ENCODE results near the gene BCL2L13.
"Not testable (repeated sequence)": the region's sequence is repeated elsewhere in the genome, so short reads cannot be mapped to it uniquely, and the experiment has no call there.

Gene BCL2L13

DNA sequence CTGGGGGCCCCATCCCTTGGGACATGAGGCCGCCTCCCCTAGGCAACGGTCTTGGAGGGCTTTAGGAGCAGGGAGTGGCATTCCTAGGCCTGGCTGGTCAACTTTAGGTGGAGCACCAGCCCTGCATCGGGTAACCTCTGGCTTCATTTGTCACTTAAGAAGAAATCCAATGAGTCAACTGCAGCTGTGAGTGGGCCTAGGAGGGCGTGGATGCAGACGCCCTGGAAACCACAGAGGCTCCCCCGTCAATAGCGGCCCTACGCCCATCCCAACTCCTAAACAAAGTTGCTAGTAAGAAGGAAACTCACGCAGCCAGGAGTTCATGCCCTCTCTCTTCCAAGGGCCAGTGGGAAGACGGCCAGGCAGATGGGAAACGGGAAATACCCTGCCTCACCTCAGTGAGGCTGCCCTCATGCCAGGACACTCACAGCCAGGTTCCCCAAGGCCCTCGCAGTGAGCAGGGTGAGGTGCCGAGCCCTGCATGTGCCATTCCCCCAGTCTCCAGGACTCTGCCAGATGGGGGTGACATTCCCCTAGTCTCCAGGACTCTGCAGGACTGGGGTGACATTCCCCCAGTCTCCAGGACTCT, 114.9 kb downstream of the BCL2L13 start:
- ChIA-PET POLR2A (no interaction called here), CTCF (interaction anchor here (1.3 kb wide), 1 partner anchor 32 kb away, joined by 7 read pairs; no protein-coding TSS in a partner anchor)
- TF ChIP-seq ELF4 (IDR thresholded peaks at IDR 0.05) (no peak), L3MBTL2 (conservative IDR thresholded peaks at IDR 0.05) (no peak), SP1 (IDR thresholded peaks at IDR 0.05) (no peak), BHLHE40 (IDR thresholded peaks at IDR 0.05; ENCODE audit: borderline replicate concordance) (no peak), HDGF (IDR thresholded peaks at IDR 0.05; ENCODE audit: borderline replicate concordance) (no peak), NFRKB (IDR thresholded peaks at IDR 0.05) (no peak), LEF1 (IDR thresholded peaks at IDR 0.05; ENCODE audit: borderline replicate concordance) (no peak), ZNF384 (IDR thresholded peaks at IDR 0.05) (no peak), CTBP1 (IDR thresholded peaks at IDR 0.05; ENCODE audit: borderline replicate concordance) (no peak)
- TF ChIP-seq, protein P1, sequence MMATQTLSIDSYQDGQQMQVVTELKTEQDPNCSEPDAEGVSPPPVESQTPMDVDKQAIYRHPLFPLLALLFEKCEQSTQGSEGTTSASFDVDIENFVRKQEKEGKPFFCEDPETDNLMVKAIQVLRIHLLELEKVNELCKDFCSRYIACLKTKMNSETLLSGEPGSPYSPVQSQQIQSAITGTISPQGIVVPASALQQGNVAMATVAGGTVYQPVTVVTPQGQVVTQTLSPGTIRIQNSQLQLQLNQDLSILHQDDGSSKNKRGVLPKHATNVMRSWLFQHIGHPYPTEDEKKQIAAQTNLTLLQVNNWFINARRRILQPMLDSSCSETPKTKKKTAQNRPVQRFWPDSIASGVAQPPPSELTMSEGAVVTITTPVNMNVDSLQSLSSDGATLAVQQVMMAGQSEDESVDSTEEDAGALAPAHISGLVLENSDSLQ (IDR thresholded peaks at IDR 0.05) = no peak
- no peak for DNase-seq (ENCODE audit: extremely low spot score)

DNA sequence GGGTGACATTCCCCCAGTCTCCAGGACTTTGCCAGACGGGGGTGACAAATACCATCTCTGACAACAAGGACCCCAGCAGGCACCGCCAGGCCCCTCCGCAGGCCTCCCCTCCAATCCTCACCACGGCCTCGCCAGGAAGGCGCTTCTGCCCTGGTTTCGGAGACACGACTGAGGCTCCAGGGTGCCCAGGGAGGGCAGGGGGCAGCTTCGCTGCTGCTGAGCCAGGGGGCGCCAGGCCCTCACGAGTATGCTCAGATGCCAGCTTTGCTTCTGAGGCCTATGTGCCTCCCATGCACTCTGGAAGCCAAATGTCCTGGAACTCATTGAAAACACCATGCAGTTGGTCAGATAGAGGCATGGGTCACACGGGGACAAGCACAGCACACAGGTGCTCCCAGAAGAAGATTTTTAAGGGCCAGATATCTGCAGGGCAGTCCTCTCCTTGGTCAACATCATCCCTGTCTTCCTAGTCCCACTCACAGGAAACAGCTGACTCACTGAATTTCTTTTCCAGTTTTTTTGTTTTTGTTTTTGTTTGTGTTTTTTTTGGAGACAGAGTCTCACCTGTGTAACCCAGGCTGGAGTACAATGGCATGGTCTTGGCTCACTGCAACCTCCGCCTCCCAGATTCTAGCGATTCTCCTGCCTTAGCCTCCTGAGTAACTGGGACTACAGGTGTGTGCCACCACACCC, 115.8 kb downstream of the BCL2L13 start:
- DNase-seq (ENCODE audit: extremely low spot score) = no peak
- CTCF ChIA-PET = interaction anchor here (1.3 kb wide), 1 partner anchor 31 kb away, joined by 7 read pairs; no protein-coding TSS in a partner anchor
- POLR2A ChIA-PET = no interaction called here
- TF ChIP-seq FOXA1 (IDR thresholded peaks at IDR 0.05) (no peak), TARDBP (IDR thresholded peaks at IDR 0.05) (no peak), ARNT (IDR thresholded peaks at IDR 0.05) (no peak), FOXM1 (IDR thresholded peaks at IDR 0.05; ENCODE audit: borderline replicate concordance) (no peak), BHLHE40 (IDR thresholded peaks at IDR 0.05; ENCODE audit: borderline replicate concordance) (no peak), FOXK2 (IDR thresholded peaks at IDR 0.05) (no peak), NFRKB (IDR thresholded peaks at IDR 0.05) (no peak), HDGF (IDR thresholded peaks at IDR 0.05; ENCODE audit: borderline replicate concordance) (no peak), CTBP1 (IDR thresholded peaks at IDR 0.05; ENCODE audit: borderline replicate concordance) (no peak), LEF1 (IDR thresholded peaks at IDR 0.05; ENCODE audit: borderline replicate concordance) (no peak), SUZ12 (IDR thresholded peaks at IDR 0.05) (no peak)
- TF ChIP-seq, protein P1 (IDR thresholded peaks at IDR 0.05) = no peak

DNA sequence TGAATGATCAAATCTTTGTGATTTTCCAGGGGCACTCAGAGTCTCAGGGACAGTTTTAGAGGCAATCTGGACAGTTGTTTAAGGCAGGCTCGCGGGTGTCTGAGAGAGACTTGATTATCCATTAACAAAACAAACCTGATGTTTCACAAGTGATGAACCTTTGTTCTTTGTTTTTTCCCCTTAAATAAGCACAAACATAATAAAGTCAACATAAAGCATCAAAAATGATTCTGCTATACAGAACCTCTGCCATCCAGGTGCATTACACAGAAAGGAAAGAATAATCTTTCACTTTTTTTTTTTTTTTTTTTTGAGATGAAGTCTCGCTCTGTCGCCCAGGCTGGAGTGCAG, 122.6 kb downstream of the BCL2L13 start:
- no peak for DNase-seq (ENCODE audit: extremely low spot score)
- ChIA-PET POLR2A (no interaction called here), CTCF (interaction anchor here (1.1 kb wide), 1 partner anchor 24 kb away, joined by 3 read pairs; no protein-coding TSS in a partner anchor)
- TF ChIP-seq TARDBP (IDR thresholded peaks at IDR 0.05) (no peak), LEF1 (IDR thresholded peaks at IDR 0.05; ENCODE audit: borderline replicate concordance) (no peak), FOXM1 (IDR thresholded peaks at IDR 0.05; ENCODE audit: borderline replicate concordance) (no peak), BHLHE40 (IDR thresholded peaks at IDR 0.05; ENCODE audit: borderline replicate concordance) (no peak), FOXA1 (IDR thresholded peaks at IDR 0.05) (no peak), ARNT (IDR thresholded peaks at IDR 0.05) (no peak), NFRKB (IDR thresholded peaks at IDR 0.05) (no peak), SP1 (IDR thresholded peaks at IDR 0.05) (no peak), FOXK2 (IDR thresholded peaks at IDR 0.05) (no peak), ELF4 (IDR thresholded peaks at IDR 0.05) (no peak), CTBP1 (IDR thresholded peaks at IDR 0.05; ENCODE audit: borderline replicate concordance) (no peak), HDGF (IDR thresholded peaks at IDR 0.05; ENCODE audit: borderline replicate concordance) (no peak), ZNF384 (IDR thresholded peaks at IDR 0.05) (no peak), SUZ12 (IDR thresholded peaks at IDR 0.05) (no peak)
- TF ChIP-seq, protein P1 (IDR thresholded peaks at IDR 0.05) = no peak

DNA sequence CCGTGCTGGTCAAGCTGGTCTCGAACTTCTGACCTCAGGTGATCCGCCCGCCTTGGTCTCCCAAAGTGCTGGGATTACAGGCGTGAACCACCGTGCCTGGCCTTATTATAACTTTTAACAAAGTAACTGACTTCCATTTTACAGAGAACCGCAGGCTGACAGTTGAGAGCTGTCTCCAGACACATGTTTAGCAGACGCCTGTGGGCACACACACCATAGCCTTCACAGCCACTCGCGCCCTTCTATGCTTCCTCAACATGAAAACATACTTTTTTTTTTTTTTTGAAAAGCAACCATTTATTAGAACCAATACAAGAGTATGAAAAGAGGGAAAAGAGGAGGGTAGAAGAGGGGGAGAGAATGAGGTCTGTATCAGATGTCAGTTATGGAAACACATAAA, 124.9 kb downstream of the BCL2L13 start:
- DNase-seq (ENCODE audit: extremely low spot score); CTCF ChIA-PET: not testable (repeated sequence)
- POLR2A ChIA-PET = interaction anchor here (2.6 kb wide), 1 partner anchor 10 kb away, joined by 16 read pairs; the partner anchor contains the start of gene BID

DNA sequence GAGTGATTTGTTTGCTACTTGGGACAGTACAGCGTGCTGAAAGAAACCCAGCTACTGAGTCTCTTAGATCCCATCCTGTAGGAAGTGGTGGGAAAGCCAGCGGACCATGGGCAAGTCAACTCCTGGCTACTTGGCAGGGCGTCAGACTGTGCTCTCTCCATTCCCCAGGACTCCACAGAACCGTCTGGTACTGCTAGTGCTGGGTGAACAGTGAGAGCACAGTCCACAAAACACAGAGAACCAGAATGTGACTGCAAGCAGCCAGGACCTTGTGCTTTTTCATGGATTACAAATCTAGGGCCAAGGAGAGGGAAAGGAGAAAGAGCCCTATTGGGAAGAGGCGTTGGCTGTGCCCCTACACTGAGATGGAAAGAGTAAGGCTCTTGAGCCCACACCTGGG, 125.5 kb downstream of the BCL2L13 start:
- no peak for DNase-seq (ENCODE audit: extremely low spot score)
- ChIA-PET POLR2A (interaction anchor here (2.6 kb wide), 1 partner anchor 10 kb away, joined by 16 read pairs; the partner anchor contains the start of gene BID), CTCF (interaction anchor here (1.7 kb wide), 1 partner anchor 22 kb away, joined by 3 read pairs; no protein-coding TSS in a partner anchor)
- TF ChIP-seq FOXK2 (IDR thresholded peaks at IDR 0.05) (no peak), TARDBP (IDR thresholded peaks at IDR 0.05) (no peak), HDGF (IDR thresholded peaks at IDR 0.05; ENCODE audit: borderline replicate concordance) (no peak), LEF1 (IDR thresholded peaks at IDR 0.05; ENCODE audit: borderline replicate concordance) (no peak), ELF4 (IDR thresholded peaks at IDR 0.05) (no peak), ARNT (IDR thresholded peaks at IDR 0.05) (no peak), SUZ12 (IDR thresholded peaks at IDR 0.05) (no peak)
- TF ChIP-seq, protein P1 (IDR thresholded peaks at IDR 0.05) = no peak

DNA sequence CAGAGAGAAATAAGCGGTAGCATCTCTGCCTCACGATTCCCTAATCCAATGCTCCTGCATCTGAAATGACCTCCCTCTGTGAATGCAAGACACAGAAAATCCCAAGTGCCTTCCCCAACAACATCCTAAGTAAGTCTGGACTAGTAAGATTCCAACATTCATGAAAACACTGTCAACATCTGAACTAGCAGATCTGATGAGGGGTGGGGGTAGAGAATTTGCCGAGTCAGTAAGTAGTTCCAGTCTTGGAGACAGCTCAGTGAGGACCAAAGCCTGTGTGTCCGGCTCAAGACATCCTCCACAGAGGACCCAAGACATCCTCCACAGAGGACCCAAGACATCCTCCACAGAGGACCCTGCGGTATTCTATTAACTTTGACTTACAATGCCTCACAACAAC, 126.3 kb downstream of the BCL2L13 start:
- not testable (repeated sequence) for DNase-seq (ENCODE audit: extremely low spot score)
- CTCF ChIA-PET = interaction anchor here (1.1 to 1.7 kb wide), 3 partner anchors 8 to 22 kb away, joined by 3 to 6 read pairs (median 3); no protein-coding TSS in a partner anchor
- POLR2A ChIA-PET = interaction anchor here (1.6 to 2.6 kb wide), 2 partner anchors 9 to 20 kb away, joined by 4 to 16 read pairs; partner anchors contain the start of gene BID

Measured in HEK293T (cell line).